HEK293 (cell line): ENCODE measurements around the gene BBIP1.

Experiments
- GFI1B ChIP-seq: fragments of 450-650 bp; formaldehyde crosslinking; IDR thresholded peaks from 2 replicates; pipeline ENCODE4 v1.5.1; 2016; ENCODE audit warnings: missing biosample characterization, missing genetic modification characterization
- HOXC10 ChIP-seq: sonication (generic); formaldehyde crosslinking; IDR thresholded peaks from 2 replicates; pipeline ENCODE4 v1.8.1; 2023; ENCODE audit warnings: mild to moderate bottlenecking, missing genetic modification reagents
- KLF9 ChIP-seq: fragments of 450-650 bp; formaldehyde crosslinking; IDR thresholded peaks from 2 replicates; pipeline ENCODE4 v1.5.1; 2016; ENCODE audit warnings: missing biosample characterization, missing genetic modification characterization, low read depth
- MEIS1 ChIP-seq: sonication (generic); formaldehyde crosslinking; IDR thresholded peaks from 2 replicates; pipeline ENCODE4 v1.8.1; 2022; ENCODE audit warnings: missing genetic modification reagents, mild to moderate bottlenecking, borderline replicate concordance
- MYNN ChIP-seq: fragments of 450-650 bp; formaldehyde crosslinking; IDR thresholded peaks from 2 replicates; pipeline ENCODE4 v1.5.1; 2016; ENCODE audit warnings: missing biosample characterization, missing genetic modification characterization, borderline replicate concordance
- OSR2 ChIP-seq: fragments of 450-650 bp; formaldehyde crosslinking; IDR thresholded peaks from 2 replicates; pipeline ENCODE4 v1.5.1; 2016; ENCODE audit warnings: missing biosample characterization, missing genetic modification characterization
- ZBTB10 ChIP-seq: fragments of 450-650 bp; formaldehyde crosslinking; IDR thresholded peaks from 2 replicates; pipeline ENCODE4 v1.5.1; 2016; ENCODE audit warnings: missing biosample characterization, missing genetic modification characterization
- ZBTB11 ChIP-seq: fragments of 450-650 bp; formaldehyde crosslinking; conservative IDR thresholded peaks from 2 replicates; pipeline ENCODE4 v1.5.1; 2016; ENCODE audit warnings: low read depth, missing biosample characterization, missing genetic modification characterization
- ZBTB17 ChIP-seq: fragments of 450-650 bp; formaldehyde crosslinking; IDR thresholded peaks from 2 replicates; pipeline ENCODE4 v1.5.1; 2016; ENCODE audit warnings: missing biosample characterization, missing genetic modification characterization
- ZBTB21 ChIP-seq: fragments of 450-650 bp; formaldehyde crosslinking; IDR thresholded peaks from 2 replicates; pipeline ENCODE4 v1.5.1; 2017; ENCODE audit warnings: missing biosample characterization, missing genetic modification characterization
- ZFP37 ChIP-seq: fragments of 450-650 bp; formaldehyde crosslinking; IDR thresholded peaks from 2 replicates; pipeline ENCODE4 v1.5.1; 2016; ENCODE audit warnings: missing biosample characterization, missing genetic modification characterization
- ZNF133 ChIP-seq: fragments of 450-650 bp; formaldehyde crosslinking; IDR thresholded peaks from 2 replicates; pipeline ENCODE4 v1.5.1; 2016; ENCODE audit warnings: missing biosample characterization, missing genetic modification characterization
- ZNF138 ChIP-seq: fragments of 450-650 bp; formaldehyde crosslinking; IDR thresholded peaks from 2 replicates; pipeline ENCODE4 v1.5.1; 2016; ENCODE audit warnings: missing biosample characterization, missing genetic modification characterization, borderline replicate concordance
- ZNF155 ChIP-seq: fragments of 450-650 bp; formaldehyde crosslinking; IDR thresholded peaks from 2 replicates; pipeline ENCODE4 v1.5.1; 2016; ENCODE audit warnings: missing biosample characterization, missing genetic modification characterization
- ZNF184 ChIP-seq: fragments of 450-650 bp; IDR thresholded peaks from 2 replicates; pipeline ENCODE4 v1.5.1; 2018; ENCODE audit warnings: missing biosample characterization, mild to moderate bottlenecking, missing genetic modification characterization
- ZNF335 ChIP-seq: fragments of 450-650 bp; formaldehyde crosslinking; conservative IDR thresholded peaks from 2 replicates; pipeline ENCODE4 v1.5.1; 2016; ENCODE audit warnings: missing biosample characterization, missing genetic modification characterization
- ZNF423 ChIP-seq: fragments of 450-650 bp; formaldehyde crosslinking; IDR thresholded peaks from 2 replicates; pipeline ENCODE4 v1.5.1; 2016; ENCODE audit warnings: missing biosample characterization, missing genetic modification characterization
- ZNF501 ChIP-seq: fragments of 450-650 bp; formaldehyde crosslinking; IDR thresholded peaks from 2 replicates; pipeline ENCODE4 v1.5.1; 2016; ENCODE audit warnings: missing biosample characterization, missing genetic modification characterization
- ZNF544 ChIP-seq: fragments of 450-650 bp; formaldehyde crosslinking; IDR thresholded peaks from 2 replicates; pipeline ENCODE4 v1.5.0; 2017; ENCODE audit warnings: missing biosample characterization, missing genetic modification characterization
- ZNF600 ChIP-seq: fragments of 450-650 bp; formaldehyde crosslinking; IDR thresholded peaks from 2 replicates; pipeline ENCODE4 v1.5.1; 2016; ENCODE audit warnings: missing biosample characterization, missing genetic modification characterization
- ZNF621 ChIP-seq: fragments of 450-650 bp; formaldehyde crosslinking; IDR thresholded peaks from 2 replicates; pipeline ENCODE4 v1.5.1; 2017; ENCODE audit warnings: missing biosample characterization, missing genetic modification characterization
- ZNF791 ChIP-seq: fragments of 450-650 bp; formaldehyde crosslinking; IDR thresholded peaks from 2 replicates; pipeline ENCODE4 v1.5.1; 2016; ENCODE audit warnings: missing biosample characterization, missing genetic modification characterization
- ZNF830 ChIP-seq: fragments of 450-650 bp; IDR thresholded peaks from 2 replicates; pipeline ENCODE4 v1.5.0; 2018; ENCODE audit warnings: missing biosample characterization, missing genetic modification characterization, low read depth, mild to moderate bottlenecking, moderate library complexity
- ZNF837 ChIP-seq: fragments of 450-650 bp; formaldehyde crosslinking; IDR thresholded peaks from 2 replicates; pipeline ENCODE4 v1.5.1; 2016; ENCODE audit warnings: missing biosample characterization, missing genetic modification characterization
- TF ChIP-seq, protein P1 (sequence below): fragments of 450-650 bp; formaldehyde crosslinking; IDR thresholded peaks from 2 replicates; pipeline ENCODE4 v1.5.1; 2017; ENCODE audit warnings: missing biosample characterization, missing genetic modification characterization
- TF ChIP-seq, protein P2 (sequence below): fragments of 450-650 bp; IDR thresholded peaks from 2 replicates; pipeline ENCODE4 v1.5.1; 2018; ENCODE audit warnings: missing biosample characterization, missing genetic modification characterization
- TF ChIP-seq, protein P3 (sequence below): fragments of 450-650 bp; formaldehyde crosslinking; IDR thresholded peaks from 2 replicates; pipeline ENCODE4 v1.5.1; 2016; ENCODE audit warnings: missing biosample characterization, missing genetic modification characterization

Gene BBIP1

GRCh38 chr10:110871298-110872084, 47.5 kb downstream of the BBIP1 start, which contains the start of gene PDCD4 (continued):
- TF ChIP-seq, protein P1, sequence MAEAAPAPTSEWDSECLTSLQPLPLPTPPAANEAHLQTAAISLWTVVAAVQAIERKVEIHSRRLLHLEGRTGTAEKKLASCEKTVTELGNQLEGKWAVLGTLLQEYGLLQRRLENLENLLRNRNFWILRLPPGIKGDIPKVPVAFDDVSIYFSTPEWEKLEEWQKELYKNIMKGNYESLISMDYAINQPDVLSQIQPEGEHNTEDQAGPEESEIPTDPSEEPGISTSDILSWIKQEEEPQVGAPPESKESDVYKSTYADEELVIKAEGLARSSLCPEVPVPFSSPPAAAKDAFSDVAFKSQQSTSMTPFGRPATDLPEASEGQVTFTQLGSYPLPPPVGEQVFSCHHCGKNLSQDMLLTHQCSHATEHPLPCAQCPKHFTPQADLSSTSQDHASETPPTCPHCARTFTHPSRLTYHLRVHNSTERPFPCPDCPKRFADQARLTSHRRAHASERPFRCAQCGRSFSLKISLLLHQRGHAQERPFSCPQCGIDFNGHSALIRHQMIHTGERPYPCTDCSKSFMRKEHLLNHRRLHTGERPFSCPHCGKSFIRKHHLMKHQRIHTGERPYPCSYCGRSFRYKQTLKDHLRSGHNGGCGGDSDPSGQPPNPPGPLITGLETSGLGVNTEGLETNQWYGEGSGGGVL (tag by site-specific recombination): peak; percentile 98
- no peak for TF ChIP-seq ZNF155 (tag by site-specific recombination)
- no peak for TF ChIP-seq ZNF830 (tag by site-specific recombination)
- no peak for TF ChIP-seq MYNN (tag by site-specific recombination)
- TF ChIP-seq KLF9 (tag by site-specific recombination): peak; percentile 83
- peak; percentile 50; the same call in 1 of the 2 replicates for TF ChIP-seq ZBTB17 (tag by site-specific recombination)
- no peak for TF ChIP-seq GFI1B
- no peak for TF ChIP-seq ZNF133 (tag by site-specific recombination)
- TF ChIP-seq ZBTB11 (tag by site-specific recombination): no peak; the same call in 1 of the 2 replicates
- TF ChIP-seq ZNF621 (tag by site-specific recombination): no peak
- no peak for TF ChIP-seq MEIS1 (CRISPR knock-in tag)
- TF ChIP-seq, protein P2, sequence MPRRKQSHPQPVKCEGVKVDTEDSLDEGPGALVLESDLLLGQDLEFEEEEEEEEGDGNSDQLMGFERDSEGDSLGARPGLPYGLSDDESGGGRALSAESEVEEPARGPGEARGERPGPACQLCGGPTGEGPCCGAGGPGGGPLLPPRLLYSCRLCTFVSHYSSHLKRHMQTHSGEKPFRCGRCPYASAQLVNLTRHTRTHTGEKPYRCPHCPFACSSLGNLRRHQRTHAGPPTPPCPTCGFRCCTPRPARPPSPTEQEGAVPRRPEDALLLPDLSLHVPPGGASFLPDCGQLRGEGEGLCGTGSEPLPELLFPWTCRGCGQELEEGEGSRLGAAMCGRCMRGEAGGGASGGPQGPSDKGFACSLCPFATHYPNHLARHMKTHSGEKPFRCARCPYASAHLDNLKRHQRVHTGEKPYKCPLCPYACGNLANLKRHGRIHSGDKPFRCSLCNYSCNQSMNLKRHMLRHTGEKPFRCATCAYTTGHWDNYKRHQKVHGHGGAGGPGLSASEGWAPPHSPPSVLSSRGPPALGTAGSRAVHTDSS (tag by site-specific recombination): no peak
- TF ChIP-seq ZNF335 (tag by site-specific recombination): no peak
- TF ChIP-seq ZNF600 (tag by site-specific recombination): peak; percentile 77
- TF ChIP-seq ZNF138 (tag by site-specific recombination): no peak
- no peak for TF ChIP-seq OSR2
- no peak for TF ChIP-seq ZNF544
- TF ChIP-seq ZNF791: no peak
- no peak for TF ChIP-seq ZBTB10 (tag by site-specific recombination)
- TF ChIP-seq ZNF184: no peak
- no peak for TF ChIP-seq HOXC10 (CRISPR knock-in tag)
- TF ChIP-seq, protein P3, sequence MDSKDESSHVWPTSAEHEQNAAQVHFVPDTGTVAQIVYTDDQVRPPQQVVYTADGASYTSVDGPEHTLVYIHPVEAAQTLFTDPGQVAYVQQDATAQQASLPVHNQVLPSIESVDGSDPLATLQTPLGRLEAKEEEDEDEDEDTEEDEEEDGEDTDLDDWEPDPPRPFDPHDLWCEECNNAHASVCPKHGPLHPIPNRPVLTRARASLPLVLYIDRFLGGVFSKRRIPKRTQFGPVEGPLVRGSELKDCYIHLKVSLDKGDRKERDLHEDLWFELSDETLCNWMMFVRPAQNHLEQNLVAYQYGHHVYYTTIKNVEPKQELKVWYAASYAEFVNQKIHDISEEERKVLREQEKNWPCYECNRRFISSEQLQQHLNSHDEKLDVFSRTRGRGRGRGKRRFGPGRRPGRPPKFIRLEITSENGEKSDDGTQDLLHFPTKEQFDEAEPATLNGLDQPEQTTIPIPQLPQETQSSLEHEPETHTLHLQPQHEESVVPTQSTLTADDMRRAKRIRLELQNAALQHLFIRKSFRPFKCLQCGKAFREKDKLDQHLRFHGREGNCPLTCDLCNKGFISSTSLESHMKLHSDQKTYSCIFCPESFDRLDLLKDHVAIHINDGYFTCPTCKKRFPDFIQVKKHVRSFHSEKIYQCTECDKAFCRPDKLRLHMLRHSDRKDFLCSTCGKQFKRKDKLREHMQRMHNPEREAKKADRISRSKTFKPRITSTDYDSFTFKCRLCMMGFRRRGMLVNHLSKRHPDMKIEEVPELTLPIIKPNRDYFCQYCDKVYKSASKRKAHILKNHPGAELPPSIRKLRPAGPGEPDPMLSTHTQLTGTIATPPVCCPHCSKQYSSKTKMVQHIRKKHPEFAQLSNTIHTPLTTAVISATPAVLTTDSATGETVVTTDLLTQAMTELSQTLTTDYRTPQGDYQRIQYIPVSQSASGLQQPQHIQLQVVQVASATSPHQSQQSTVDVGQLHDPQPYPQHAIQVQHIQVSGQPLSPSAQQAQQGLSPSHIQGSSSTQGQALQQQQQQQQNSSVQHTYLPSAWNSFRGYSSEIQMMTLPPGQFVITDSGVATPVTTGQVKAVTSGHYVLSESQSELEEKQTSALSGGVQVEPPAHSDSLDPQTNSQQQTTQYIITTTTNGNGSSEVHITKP (tag by site-specific recombination): peak; percentile 67
- peak; percentile 44; the same call in 1 of the 2 replicates for TF ChIP-seq ZNF501 (tag by site-specific recombination)
- no peak for TF ChIP-seq ZNF837 (tag by site-specific recombination)
- no peak for TF ChIP-seq ZNF423 (tag by site-specific recombination)
- no peak for TF ChIP-seq ZFP37
- TF ChIP-seq ZBTB21 (tag by site-specific recombination): no peak
